Lower lobe of right lung (tissue), 2 donors: Measurements from ENCODE around the gene CTNNA3. TPM values are rescaled to one million over a fixed set of nuclear protein-coding genes. Genes with fewer than 3 reads are reported as not detected.

Experiments used
- ATAC-seq, 2 donors: fragments of 200-7000 bp; cut with Tn5 transposase; one replicate each; pipeline ENCODE4 v1.9.1; 2020 to 2022; ENCODE audit warnings: mild to moderate bottlenecking in 2 of 2, moderate library complexity in 2 of 2
- DNase-seq: peaks from one replicate; pipeline ENCODE4 v3.0.0-alpha.2; 2020
- H3K27ac ChIP-seq: fragments of 200-600 bp; one replicate; pipeline ENCODE4 v1.8.0; 2022
- H3K27me3 ChIP-seq: fragments of 200-600 bp; one replicate; pipeline ENCODE4 v1.8.0; 2022; ENCODE audit warnings: low read depth
- H3K36me3 ChIP-seq: fragments of 200-600 bp; one replicate; pipeline ENCODE4 v1.8.0; 2022; ENCODE audit warnings: mild to moderate bottlenecking
- H3K4me1 ChIP-seq: fragments of 200-600 bp; one replicate; pipeline ENCODE4 v1.8.0; 2022
- H3K4me3 ChIP-seq: fragments of 200-600 bp; one replicate; pipeline ENCODE4 v1.8.0; 2022; ENCODE audit warnings: mild to moderate bottlenecking
- H3K9me3 ChIP-seq: fragments of 200-600 bp; one replicate; pipeline ENCODE4 v1.8.0; 2022
- CTCF ChIP-seq: fragments of 200-600 bp; IDR thresholded peaks from one replicate; pipeline ENCODE4 v1.8.0; 2022; ENCODE audit warnings: antibody characterized with exemption, mild to moderate bottlenecking
- intact Hi-C: fragments of 100-400 bp; cut with DNase I; formaldehyde crosslinking; loops from one replicate; pipeline ENCODE4 v1.11.0; 2022
- total RNA-seq: library from RNA; stranded (reverse); fragmentation: NEBNext Ultra II Directional; extraction: Animal tissue kit (Norgen Biotek cat#: 25700); gene quantifications from one replicate; pipeline ENCODE4 v1.2.1, GENCODE V29; 2021
- donor health status: DM: no; HTN: yes; CAD: no; lungs with severe emphysema.

Gene CTNNA3
- total RNA-seq, 1 donor from 2014 or later: not detected

GRCh38 chr10:67175354-67175753 lies 520.6 kb downstream of the CTNNA3 start:
- Histone ChIP-seq H3K4me1 (no peaks in the 10 kb centered on the region), H3K36me3 (no peaks in the 10 kb centered on the region), H3K4me3 (no peak overlapping the region), H3K27me3 (no peaks in the 10 kb centered on the region), H3K9me3 (no peaks in the 10 kb centered on the region), H3K27ac (no peak overlapping the region)
- intact Hi-C loops: no loop called here
- TF ChIP-seq CTCF: no peak
- no peak for ATAC-seq
- DNase-seq: no peak

- no peak for TF ChIP-seq CTCF
- H3K4me3 ChIP-seq: no peak overlapping the region
- no peaks in the 10 kb centered on the region for H3K9me3 ChIP-seq
- ATAC-seq (no peak), DNase-seq (no peak)
- no peaks in the 10 kb centered on the region for H3K36me3 ChIP-seq
- no peaks in the 10 kb centered on the region for H3K4me1 ChIP-seq
- intact Hi-C loops: no loop called here
- no peak overlapping the region for H3K27ac ChIP-seq
- H3K27me3 ChIP-seq: no peaks in the 10 kb centered on the region
Measured at GRCh38 chr10:67173787-67174186, 522.2 kb downstream of the CTNNA3 start.

GRCh38 chr10:67171970-67172369 lies 524.0 kb downstream of the CTNNA3 start:
- no peak overlapping the region for H3K4me3 ChIP-seq
- no peaks in the 10 kb centered on the region for H3K27me3 ChIP-seq
- H3K36me3 ChIP-seq: no peaks in the 10 kb centered on the region
- intact Hi-C loops: no loop called here
- DNase-seq: no peak
- no peaks in the 10 kb centered on the region for H3K4me1 ChIP-seq
- peaks cover 4% of the 10 kb centered on the region for H3K9me3 ChIP-seq
- ATAC-seq: peak; percentile 45 to 61
- TF ChIP-seq CTCF: no peak
- H3K27ac ChIP-seq: no peak overlapping the region

- Histone ChIP-seq H3K4me3 (no peak overlapping the region), H3K9me3 (peaks cover 7% of the 10 kb centered on the region), H3K4me1 (no peaks in the 10 kb centered on the region), H3K27ac (no peak overlapping the region), H3K36me3 (no peaks in the 10 kb centered on the region), H3K27me3 (no peaks in the 10 kb centered on the region)
- ATAC-seq (no peak), DNase-seq (no peak)
- no peak for TF ChIP-seq CTCF
- intact Hi-C loops: no loop called here
Measured at GRCh38 chr10:67156239-67156638, 539.8 kb downstream of the CTNNA3 start.

- Histone ChIP-seq H3K4me1 (no peaks in the 10 kb centered on the region), H3K9me3 (no peaks in the 10 kb centered on the region), H3K4me3 (no peak overlapping the region), H3K27me3 (no peaks in the 10 kb centered on the region), H3K36me3 (no peaks in the 10 kb centered on the region), H3K27ac (no peak overlapping the region)
- TF ChIP-seq CTCF: no peak
- intact Hi-C loops: no loop called here
- DNase-seq (no peak), ATAC-seq (no peak)
Measured at GRCh38 chr10:67151471-67151870, 544.5 kb downstream of the CTNNA3 start.

GRCh38 chr10:67144530-67144929 lies 551.5 kb downstream of the CTNNA3 start:
- DNase-seq (no peak), ATAC-seq (no peak)
- intact Hi-C loops: no loop called here
- Histone ChIP-seq H3K27me3 (no peaks in the 10 kb centered on the region), H3K9me3 (no peaks in the 10 kb centered on the region), H3K36me3 (no peaks in the 10 kb centered on the region), H3K4me1 (no peaks in the 10 kb centered on the region), H3K27ac (no peak overlapping the region), H3K4me3 (no peak overlapping the region)
- no peak for TF ChIP-seq CTCF
